NCI-H748 treated with DMSO at 0.1 percent for 48 hours (cell line): Measurements from ENCODE around the gene FARS2.
"Not testable (repeated sequence)": the region's sequence is repeated elsewhere in the genome, so short reads cannot be mapped to it uniquely, and the experiment has no call there.

Experiments
- DNase-seq: peaks from one replicate; lab custom pipeline; 2025; lab: John Stamatoyannopoulos, UW

FARS2 gene

GRCh38 chr6:5537967-5538366 lies 276.7 kb downstream of the FARS2 start:
- DNase-seq, result no peak

GRCh38 chr6:5540370-5540769 lies 279.1 kb downstream of the FARS2 start:
- DNase-seq, result no peak

GRCh38 chr6:5541025-5541424 lies 279.7 kb downstream of the FARS2 start:
- DNase-seq, result no peak

GRCh38 chr6:5541751-5542432 lies 280.6 kb downstream of the FARS2 start:
- DNase-seq, result no peak

- no peak for DNase-seq
Measured at GRCh38 chr6:5547556-5547955, 286.2 kb downstream of the FARS2 start.

- no peak for DNase-seq
Measured at GRCh38 chr6:5550631-5551030, 289.3 kb downstream of the FARS2 start.

- DNase-seq, result no peak
Measured at GRCh38 chr6:5552243-5552642, 290.9 kb downstream of the FARS2 start.

- DNase-seq, result no peak
Measured at GRCh38 chr6:5553767-5554166, 292.5 kb downstream of the FARS2 start.

- no peak for DNase-seq
Measured at GRCh38 chr6:5554226-5554625, 292.9 kb downstream of the FARS2 start.

GRCh38 chr6:5556011-5556410 lies 294.7 kb downstream of the FARS2 start:
- no peak for DNase-seq

GRCh38 chr6:5557506-5557905 lies 296.2 kb downstream of the FARS2 start:
- DNase-seq, result no peak

- no peak for DNase-seq
Measured at GRCh38 chr6:5559651-5560050, 298.3 kb downstream of the FARS2 start.

GRCh38 chr6:5562277-5562676 lies 301.0 kb downstream of the FARS2 start:
- DNase-seq, result no peak

GRCh38 chr6:5563086-5563485 lies 301.8 kb downstream of the FARS2 start:
- DNase-seq, result no peak

- DNase-seq, result not testable (repeated sequence)
Measured at GRCh38 chr6:5564746-5565145, 303.4 kb downstream of the FARS2 start.

- no peak for DNase-seq
Measured at GRCh38 chr6:5565971-5566370, 304.7 kb downstream of the FARS2 start.

GRCh38 chr6:5566718-5567117 lies 305.4 kb downstream of the FARS2 start:
- no peak for DNase-seq

- no peak for DNase-seq
Measured at GRCh38 chr6:5567352-5567751, 306.0 kb downstream of the FARS2 start.

GRCh38 chr6:5567890-5568289 lies 306.6 kb downstream of the FARS2 start:
- DNase-seq, result no peak

- DNase-seq, result no peak
Measured at GRCh38 chr6:5569491-5569890, 308.2 kb downstream of the FARS2 start.

GRCh38 chr6:5570641-5571040 lies 309.3 kb downstream of the FARS2 start:
- no peak for DNase-seq

GRCh38 chr6:5580736-5581581 lies 319.6 kb downstream of the FARS2 start:
- no peak for DNase-seq

GRCh38 chr6:5582762-5583161 lies 321.4 kb downstream of the FARS2 start:
- no peak for DNase-seq

- DNase-seq, result no peak
Measured at GRCh38 chr6:5583528-5583927, 322.2 kb downstream of the FARS2 start.
